CD4-positive, alpha-beta T cell treated with Interleukin-4 for 1 hour (primary cell): ENCODE results near the gene EBF4.

Experiments used
- DNase-seq, 2 donors: peaks; one replicate each; pipeline ENCODE4 v3.0.0-alpha.2; 2020 to 2022

The EBF4 gene

GRCh38 chr20:2700913-2701620 is 8.5 kb downstream of the EBF4 start:
- no peak for DNase-seq

- no peak for DNase-seq
Observed at GRCh38 chr20:2701671-2702081, 9.1 kb downstream of the EBF4 start.

DNA sequence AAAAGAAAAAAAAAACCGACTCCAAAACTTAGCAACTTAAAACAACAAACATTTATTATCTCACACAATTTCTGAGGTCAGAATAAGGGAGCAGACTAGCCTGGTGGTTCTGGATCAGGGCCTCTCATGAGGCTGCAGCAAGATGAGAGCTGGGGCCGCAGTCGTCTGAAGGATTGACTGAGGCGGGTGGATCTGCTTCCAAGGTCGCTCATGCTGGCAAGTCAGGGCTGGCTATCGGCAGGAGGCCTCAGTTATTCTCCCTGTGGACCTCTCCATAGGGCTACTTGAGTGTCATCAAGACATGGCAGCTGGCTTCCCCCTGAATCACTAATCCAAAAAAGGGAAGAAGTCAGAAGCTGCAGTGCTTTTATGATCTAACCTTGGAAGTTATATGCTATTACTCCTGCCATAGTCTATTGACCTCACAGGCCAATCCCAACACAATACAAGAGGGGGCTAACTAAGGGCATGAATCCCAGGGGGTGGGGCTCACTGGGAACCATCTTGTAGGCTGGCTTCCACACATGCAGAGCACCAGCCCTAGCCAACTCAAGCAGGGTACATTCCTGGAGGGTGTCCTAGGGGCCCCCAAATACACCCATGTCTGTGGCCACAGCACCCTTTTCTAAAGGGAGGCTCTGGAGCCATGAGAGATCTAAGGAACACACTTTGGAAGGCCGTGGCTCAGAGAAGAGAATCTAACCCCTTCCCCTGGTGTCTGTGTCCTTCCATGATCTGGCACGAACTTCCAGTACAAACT is 11.3 kb downstream of the EBF4 start:
- DNase-seq: no peak

GRCh38 chr20:2705931-2706645 is 13.5 kb downstream of the EBF4 start:
- no peak for DNase-seq

- DNase-seq: no peak
Observed at GRCh38 chr20:2706688-2707352, 14.2 kb downstream of the EBF4 start.

DNA sequence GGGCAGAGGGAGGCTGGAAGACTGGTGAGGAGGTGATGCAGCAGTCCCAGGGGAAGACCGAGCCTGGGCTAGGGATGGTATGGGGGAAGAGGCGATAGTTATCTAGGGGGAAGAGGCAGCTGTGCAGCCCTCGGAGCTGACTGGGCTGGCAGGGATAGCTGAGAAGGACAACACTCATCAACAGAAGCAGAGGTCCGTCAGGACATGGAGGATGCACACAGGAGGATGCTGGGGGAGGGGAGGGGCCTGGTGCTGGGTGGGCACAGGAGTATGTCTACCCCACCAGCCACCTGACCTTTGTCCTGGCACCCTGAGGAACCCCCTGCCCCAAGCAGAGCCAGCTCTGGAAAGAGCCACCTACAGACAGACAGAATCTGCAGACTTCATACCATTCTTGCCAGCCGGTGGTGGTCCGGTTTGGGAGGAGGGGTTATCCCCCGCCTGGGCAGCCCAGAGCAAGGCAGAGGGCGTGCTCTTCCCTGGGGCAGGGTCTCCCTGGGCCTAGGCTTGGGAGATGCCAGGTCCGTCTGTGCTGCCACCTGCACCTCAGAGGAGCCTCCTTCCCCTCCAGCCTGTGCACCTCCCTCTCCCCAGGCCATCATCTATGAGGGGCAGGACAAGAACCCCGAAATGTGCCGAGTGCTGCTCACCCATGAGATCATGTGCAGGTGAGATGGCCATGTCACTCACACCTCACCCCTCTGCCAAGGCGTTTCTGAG is 14.9 kb downstream of the EBF4 start:
- DNase-seq: no peak

- no peak for DNase-seq
Observed at GRCh38 chr20:2708073-2708415, 15.5 kb downstream of the EBF4 start.

GRCh38 chr20:2708665-2709064 is 16.1 kb downstream of the EBF4 start:
- no peak for DNase-seq

DNA sequence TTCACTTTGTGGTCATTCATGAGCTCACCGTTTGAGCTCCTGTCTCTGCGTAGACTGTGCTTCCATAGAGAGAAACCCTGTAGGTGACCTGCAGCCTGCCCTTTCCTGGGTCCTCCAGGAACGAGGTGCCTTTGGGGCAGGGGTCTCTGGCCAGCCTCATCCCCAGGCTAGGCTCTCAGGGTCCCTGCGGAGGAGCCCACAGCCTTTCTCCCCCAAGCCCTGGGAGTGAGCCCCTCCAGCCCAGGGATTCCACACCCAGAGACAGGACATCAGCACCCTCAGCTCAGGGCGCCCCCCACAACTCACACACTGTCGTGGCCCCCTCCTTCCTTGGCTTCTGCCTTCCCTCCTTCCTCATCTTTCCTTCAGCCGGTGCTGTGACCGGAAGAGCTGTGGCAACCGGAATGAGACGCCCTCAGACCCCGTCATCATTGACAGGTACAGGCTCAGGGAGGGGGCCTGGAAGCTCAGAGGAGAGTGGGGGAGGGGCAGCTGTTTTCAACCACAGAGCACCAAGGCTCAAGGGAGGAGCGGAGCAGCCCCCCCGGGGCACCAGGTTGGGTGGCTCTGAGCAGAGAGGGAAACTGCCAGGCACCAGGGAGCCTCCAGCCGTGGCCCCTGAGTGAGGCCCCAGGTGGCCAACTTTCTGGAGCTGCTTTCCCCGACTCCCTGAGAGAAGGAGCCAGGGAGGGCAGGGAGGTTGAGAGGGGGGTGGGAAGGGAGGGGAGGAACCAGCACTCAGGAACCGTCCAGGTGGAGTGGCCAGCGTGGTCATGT is 16.8 kb downstream of the EBF4 start:
- DNase-seq: no peak

- DNase-seq: peak in 1 of 2 donors; percentile 69
Observed at GRCh38 chr20:2713285-2713684, 20.7 kb downstream of the EBF4 start.

DNA sequence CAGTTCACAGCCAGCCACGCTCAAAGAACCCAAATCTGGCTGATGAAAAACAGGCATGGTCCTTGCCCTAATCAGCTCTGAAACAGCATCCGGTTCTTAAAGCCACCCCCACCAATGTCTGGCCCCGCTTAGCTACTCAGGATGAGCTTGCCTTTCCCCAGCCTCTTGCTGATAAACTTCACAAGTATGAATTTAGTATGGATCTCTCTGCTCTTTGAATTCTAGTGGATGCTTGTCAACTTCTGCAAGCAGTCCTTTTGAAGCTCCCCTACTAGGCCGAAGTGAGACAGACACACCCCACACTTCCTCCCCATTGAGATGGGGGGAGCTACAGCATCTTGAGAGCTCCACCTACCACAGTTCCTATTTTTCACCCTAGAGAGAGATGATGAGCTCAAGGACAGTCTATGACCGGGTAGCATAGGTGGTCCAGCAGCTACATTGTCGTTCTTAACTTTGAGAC is 36.7 kb downstream of the EBF4 start:
- DNase-seq: peak; percentile 44 to 64

DNA sequence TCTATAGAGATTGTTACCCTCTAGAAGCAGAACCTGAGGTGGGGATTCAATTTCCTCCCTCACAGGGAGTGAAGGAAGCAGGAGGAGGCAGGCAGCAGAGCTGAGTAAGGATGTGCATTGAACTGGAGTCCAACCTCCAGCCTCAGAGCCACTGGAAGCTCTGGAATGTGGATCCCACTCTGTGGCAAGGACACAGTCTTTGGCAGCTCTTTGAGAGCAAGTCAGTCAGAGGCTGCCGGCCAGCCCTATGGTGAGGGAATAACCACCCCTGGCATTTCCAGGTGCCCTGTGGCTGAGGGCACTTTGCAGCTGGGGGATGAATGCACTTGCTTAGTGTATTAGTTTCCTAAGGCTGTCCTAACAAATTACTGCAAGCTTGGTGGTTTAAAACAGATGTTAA is 37.2 kb downstream of the EBF4 start:
- no peak for DNase-seq

- DNase-seq: no peak
Observed at GRCh38 chr20:2734899-2735298, 42.3 kb downstream of the EBF4 start.

DNA sequence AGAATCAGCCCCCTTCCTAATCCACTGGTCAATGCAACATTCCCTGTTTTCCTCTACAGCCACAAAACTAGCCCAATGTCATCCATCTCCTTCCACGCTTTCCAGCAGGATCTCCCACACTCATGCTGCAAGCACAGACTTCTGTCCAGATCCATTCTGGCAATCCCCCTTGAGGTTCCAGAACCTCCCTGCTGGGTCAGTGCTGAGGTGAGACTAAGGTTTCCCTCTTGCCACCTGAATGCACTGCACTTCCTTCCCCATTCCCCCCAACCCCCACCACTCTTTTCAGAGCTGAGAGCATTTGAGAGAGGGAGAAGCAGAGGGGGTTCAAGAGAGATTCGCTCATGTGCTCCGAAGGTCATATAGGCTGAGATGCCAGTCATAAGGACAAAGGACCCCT is 43.9 kb downstream of the EBF4 start:
- DNase-seq: no peak

- no peak for DNase-seq
Observed at GRCh38 chr20:2738331-2739041, 45.9 kb downstream of the EBF4 start.

DNA sequence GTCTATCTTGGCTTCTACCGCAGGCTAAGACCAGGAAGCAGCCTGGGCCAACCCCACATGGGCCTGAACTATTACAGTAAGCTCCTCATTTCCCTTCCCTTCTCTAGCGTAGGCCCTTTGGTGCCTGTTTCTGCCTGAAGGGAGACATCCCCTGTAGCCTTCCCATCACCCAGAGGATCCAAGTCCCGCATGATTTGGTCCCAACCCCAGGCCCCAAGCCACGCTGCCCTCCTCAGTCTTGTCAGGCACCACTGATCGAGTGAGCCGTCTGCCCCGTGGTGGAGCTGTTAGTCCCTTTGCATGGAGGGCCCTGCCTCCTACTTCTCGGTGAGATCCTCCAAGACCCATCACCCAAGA is 46.4 kb downstream of the EBF4 start:
- DNase-seq: no peak

GRCh38 chr20:2740702-2741101 is 48.1 kb downstream of the EBF4 start:
- no peak for DNase-seq

DNA sequence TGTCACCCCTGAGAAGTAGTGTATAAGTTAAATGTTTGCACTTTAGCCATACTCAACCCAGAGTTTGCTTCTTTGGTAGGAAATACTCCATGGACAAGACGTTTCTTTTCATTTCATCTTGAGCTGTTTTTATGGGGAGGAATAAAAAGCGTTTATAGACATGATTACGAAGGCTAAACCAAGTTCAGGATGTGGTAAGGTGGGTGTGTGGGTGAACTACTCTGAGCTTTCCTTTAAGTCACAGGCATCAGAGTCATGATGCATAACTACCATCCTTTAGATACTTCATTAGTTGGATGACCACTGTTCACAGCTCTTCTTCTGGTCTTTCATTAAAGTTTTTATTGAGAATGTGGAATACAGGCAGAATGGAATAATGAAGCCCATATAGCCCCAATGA is 48.9 kb downstream of the EBF4 start:
- peak; percentile 37 to 65 for DNase-seq

DNA sequence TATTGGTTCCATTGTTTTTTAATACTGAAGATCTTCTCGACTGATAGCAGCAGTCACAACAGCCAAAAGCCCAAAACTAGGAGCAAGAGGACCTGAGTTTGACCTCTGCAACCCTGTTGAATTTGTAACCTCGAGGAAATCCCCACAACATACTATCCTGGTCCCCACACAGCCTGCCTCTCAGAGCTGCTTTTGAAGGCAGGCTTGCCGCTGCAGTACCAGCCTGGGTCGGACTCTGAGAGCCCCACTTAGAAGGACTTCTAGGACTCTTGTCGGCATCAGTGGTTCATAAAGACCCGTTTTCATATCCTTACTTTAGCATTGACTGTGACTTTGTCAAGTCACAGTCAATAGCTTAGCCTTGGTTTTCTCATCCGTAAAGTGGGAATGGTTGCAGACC is 49.3 kb downstream of the EBF4 start:
- no peak for DNase-seq

DNA sequence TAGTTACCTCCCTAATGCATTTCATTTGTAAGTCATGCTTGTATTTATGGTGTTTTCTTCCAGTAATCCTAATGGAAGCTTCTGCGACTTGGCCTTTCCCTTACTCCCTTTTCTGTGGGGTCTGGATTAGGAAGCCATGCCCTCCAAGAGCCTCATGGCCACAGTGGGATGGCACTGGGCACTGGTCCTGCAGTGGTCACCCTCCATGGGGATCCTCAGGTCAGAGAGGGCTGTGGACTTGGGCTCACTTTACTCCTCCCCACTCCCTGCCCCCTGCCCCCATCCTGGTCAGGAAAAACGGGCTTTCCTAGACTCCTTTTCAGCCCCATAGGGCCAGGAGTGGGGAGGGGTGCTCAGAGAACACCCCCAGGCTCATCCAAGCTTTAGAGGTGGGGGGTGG is 49.9 kb downstream of the EBF4 start:
- no peak for DNase-seq

- DNase-seq: peak; percentile 75 to 78
Observed at GRCh38 chr20:2742934-2743559, 50.5 kb downstream of the EBF4 start.
